GM21737 (cell line): Measurements from ENCODE around the gene IWS1.

Experiments used
- ATAC-seq: cut with Tn5 transposase; IDR thresholded peaks from one replicate; pipeline ENCODE4 v1.9.1; 2021; ENCODE audit warnings: mild to moderate bottlenecking, moderate library complexity; ENCODE audit not compliant: unreplicated experiment

The IWS1 gene

GRCh38 chr2:127506510-127506909, 19.8 kb downstream of the IWS1 start:
- no peak for ATAC-seq

GRCh38 chr2:127504552-127505430, 21.5 kb downstream of the IWS1 start:
- ATAC-seq = no peak

- no peak for ATAC-seq
Measured at GRCh38 chr2:127503491-127503890, 22.8 kb downstream of the IWS1 start.

GRCh38 chr2:127498386-127498785, 27.9 kb downstream of the IWS1 start:
- ATAC-seq = no peak

- no peak for ATAC-seq
Measured at GRCh38 chr2:127490283-127490682, 36.0 kb downstream of the IWS1 start.

GRCh38 chr2:127486247-127487058, 39.8 kb downstream of the IWS1 start:
- no peak for ATAC-seq

- no peak for ATAC-seq
Measured at GRCh38 chr2:127485694-127486071, 40.6 kb downstream of the IWS1 start.

GRCh38 chr2:127485051-127485693, 41.1 kb downstream of the IWS1 start:
- ATAC-seq = no peak

GRCh38 chr2:127482031-127482430, 44.3 kb downstream of the IWS1 start:
- no peak for ATAC-seq

- ATAC-seq = no peak
Measured at GRCh38 chr2:127479866-127480743, 46.2 kb downstream of the IWS1 start.

- no peak for ATAC-seq
Measured at GRCh38 chr2:127479219-127479825, 47.0 kb downstream of the IWS1 start.

GRCh38 chr2:127475788-127476187, 50.5 kb downstream of the IWS1 start:
- no peak for ATAC-seq

- no peak for ATAC-seq
Measured at GRCh38 chr2:127472268-127472667, 54.0 kb downstream of the IWS1 start.

GRCh38 chr2:127471286-127471988, 54.9 kb downstream of the IWS1 start:
- ATAC-seq = no peak

GRCh38 chr2:127469974-127470373, 56.3 kb downstream of the IWS1 start:
- ATAC-seq = no peak

- ATAC-seq = no peak
Measured at GRCh38 chr2:127469051-127469450, 57.2 kb downstream of the IWS1 start.

GRCh38 chr2:127465258-127465657, 61.0 kb downstream of the IWS1 start:
- no peak for ATAC-seq

- no peak for ATAC-seq
Measured at GRCh38 chr2:127464470-127465257, 61.6 kb downstream of the IWS1 start.
